AG09319 (cell line): ENCODE results near the gene FLOT1.

ENCODE experiments used
- DNase-seq: peaks from one replicate; pipeline ENCODE4 v3.0.0-alpha.2; 2010; ENCODE audit warnings: low read depth; ENCODE audit errors: extremely low read depth
- CTCF ChIP-seq: IDR thresholded peaks from 2 replicates; pipeline ENCODE4 v1.5.1; 2011; ENCODE audit warnings: low read depth, mild to moderate bottlenecking, inconsistent platforms, low read length, moderate library complexity

FLOT1 gene

GRCh38 chr6:30717129-30717844 lies 25.2 kb downstream of the FLOT1 start, which contains the start of gene MDC1:
Gene MDC1, minus strand, starts transcription at chr6:30717281. Its CDS starts 2,106 bp downstream, at chr6:30715175.
- DNase-seq: peak; percentile 100
- TF ChIP-seq CTCF: peak; percentile 32

GRCh38 chr6:30716879-30717128 lies 25.7 kb downstream of the FLOT1 start:
- TF ChIP-seq CTCF: no peak

GRCh38 chr6:30714263-30714662 lies 28.2 kb downstream of the FLOT1 start:
- no peak for TF ChIP-seq CTCF
- DNase-seq: no peak

More at GRCh38 chr6:30716879-30717128, 25.7 kb downstream of the FLOT1 start:
- DNase-seq: no peak

GRCh38 chr6:30712441-30712945 lies 30.0 kb downstream of the FLOT1 start:
- no peak for DNase-seq
- TF ChIP-seq CTCF: no peak

GRCh38 chr6:30711758-30712380 lies 30.6 kb downstream of the FLOT1 start:
- no peak for TF ChIP-seq CTCF

GRCh38 chr6:30709101-30709868 lies 33.2 kb downstream of the FLOT1 start:
- DNase-seq: no peak
- no peak for TF ChIP-seq CTCF

More at GRCh38 chr6:30711758-30712380, 30.6 kb downstream of the FLOT1 start:
- no peak for DNase-seq
